ENCODE measurements around the gene CCN5. TPM values are rescaled to one million over a fixed set of nuclear protein-coding genes. Genes with fewer than 3 reads are reported as not detected.

The CCN5 gene
- polyA plus RNA-seq, 1 experiment: 2.0 TPM

Other genes starting within 250 kb of the CCN5 start
- gene TTPAL, start 239.5 kb upstream of the CCN5 start, polyA plus RNA-seq (2011; rRNA removed): 9.4 and 13.8 TPM in 2 replicates
- gene SERINC3, start 193.3 kb upstream of the CCN5 start, polyA plus RNA-seq (2011; rRNA removed): 284 and 333 TPM in 2 replicates
- gene PKIG, start 132.8 kb upstream of the CCN5 start, polyA plus RNA-seq (2011; rRNA removed): 130 and 186 TPM in 2 replicates
- gene ADA, start 63.7 kb upstream of the CCN5 start, polyA plus RNA-seq (2011; rRNA removed): 18.7 and 24.7 TPM in 2 replicates
- gene KCNK15, start 30.5 kb downstream of the CCN5 start, polyA plus RNA-seq (2011; rRNA removed): 0.58 and 0.82 TPM in 2 replicates
- gene RIMS4, start 95.2 kb downstream of the CCN5 start, polyA plus RNA-seq (2011; rRNA removed): not detected in 2 replicates
- gene YWHAB, start 170.3 kb downstream of the CCN5 start, polyA plus RNA-seq (2011; rRNA removed): 60.5 and 114 TPM in 2 replicates
- gene PABPC1L, start 194.7 kb downstream of the CCN5 start, polyA plus RNA-seq (2011; rRNA removed): 40.5 and 55.0 TPM in 2 replicates
- 37.9 and 48.6 TPM in 2 replicates for gene TOMM34, start 245.0 kb downstream of the CCN5 start, polyA plus RNA-seq (2011; rRNA removed)